GM18868 (cell line): ENCODE data around the gene DDX54.
A peak's percentile ranks its signal among the peaks of the same experiment; 100 is the strongest.

Experiments used
- ATAC-seq: cut with Tn5 transposase; IDR thresholded peaks from one replicate; pipeline ENCODE4 v1.9.1; 2021; ENCODE audit warnings: mild to moderate bottlenecking, moderate library complexity; ENCODE audit not compliant: unreplicated experiment

The DDX54 gene

DNA sequence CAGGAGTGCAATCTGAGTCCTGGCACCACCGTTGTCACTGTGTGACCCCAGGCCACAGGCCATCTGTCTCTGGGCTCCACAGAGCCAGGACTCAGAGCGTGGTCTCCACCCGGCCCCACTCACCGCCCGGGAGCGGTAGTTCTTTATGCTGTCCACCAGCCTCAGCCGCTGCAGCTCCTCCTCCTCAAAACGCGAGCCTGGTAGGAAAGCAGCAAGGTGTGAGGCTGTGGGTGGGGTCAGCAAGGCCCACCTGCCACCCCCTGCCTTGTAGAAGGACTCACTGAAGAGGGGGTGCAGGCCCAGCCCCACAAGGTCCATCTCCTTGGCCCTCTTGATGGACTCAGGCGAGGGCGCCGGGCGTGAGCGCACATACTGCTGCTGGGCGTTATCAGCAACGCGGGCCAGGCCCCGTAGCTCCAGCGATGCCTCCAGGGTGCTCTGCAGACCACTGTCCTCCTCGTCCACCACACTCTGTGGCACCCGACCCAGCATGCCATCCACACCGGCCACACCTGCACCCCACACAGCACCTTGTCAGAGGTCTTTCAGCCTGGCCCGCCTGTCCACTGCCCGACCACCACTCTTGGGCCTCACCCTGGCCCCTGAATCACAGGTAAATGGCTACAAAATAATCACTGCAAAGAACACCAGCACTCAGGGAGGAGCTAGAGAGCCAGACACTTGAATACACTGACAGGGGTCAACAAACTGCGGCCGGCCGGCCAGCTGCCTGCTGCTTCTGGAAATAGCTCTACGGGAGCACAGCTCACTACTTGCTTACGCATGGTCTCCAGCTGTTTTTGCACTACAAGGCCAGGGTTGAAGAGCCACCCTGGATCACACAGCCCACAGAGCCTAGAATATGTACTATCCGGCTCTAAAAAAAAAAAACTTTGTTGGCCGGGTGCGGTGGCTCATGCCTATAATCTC is 19.5 kb downstream of the DDX54 start:
- no peak for ATAC-seq

DNA sequence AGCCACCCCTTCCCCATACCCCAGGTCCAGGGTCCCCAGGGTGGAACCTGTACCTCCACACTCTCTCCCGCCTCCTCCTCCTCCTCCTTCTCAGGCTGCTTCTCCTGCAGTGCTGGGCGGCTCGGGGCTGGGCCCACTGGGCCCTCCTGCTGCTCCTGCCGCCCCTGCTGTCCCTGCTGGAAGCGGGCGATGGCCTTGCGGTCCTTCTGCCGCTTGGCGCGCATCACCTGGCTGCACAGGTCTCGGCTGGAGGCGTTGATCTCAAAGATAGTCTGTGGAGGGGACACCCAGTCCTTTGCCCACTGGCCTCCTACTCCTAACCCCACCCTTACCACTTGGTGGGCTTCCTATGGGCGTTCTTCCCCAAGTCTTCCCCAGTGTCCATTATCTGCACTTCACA is 21.3 kb downstream of the DDX54 start:
- no peak for ATAC-seq

DNA sequence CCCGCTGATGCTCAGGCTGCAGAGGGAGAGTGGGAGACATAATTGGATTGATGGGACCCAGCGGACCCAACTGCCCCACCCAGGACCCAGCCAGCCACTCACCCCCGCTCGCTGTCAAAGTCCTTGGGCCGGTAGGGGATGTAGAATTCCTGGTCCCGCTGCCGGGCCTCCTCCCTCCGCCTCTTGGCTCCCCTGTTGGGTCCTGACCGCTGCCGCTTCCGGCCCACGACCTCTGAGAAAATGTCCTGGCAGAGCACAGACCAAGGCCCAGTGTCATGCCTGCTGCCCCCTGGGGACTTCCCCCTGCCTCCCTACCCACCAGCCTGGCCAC is 22.3 kb downstream of the DDX54 start:
- ATAC-seq = no peak

DNA sequence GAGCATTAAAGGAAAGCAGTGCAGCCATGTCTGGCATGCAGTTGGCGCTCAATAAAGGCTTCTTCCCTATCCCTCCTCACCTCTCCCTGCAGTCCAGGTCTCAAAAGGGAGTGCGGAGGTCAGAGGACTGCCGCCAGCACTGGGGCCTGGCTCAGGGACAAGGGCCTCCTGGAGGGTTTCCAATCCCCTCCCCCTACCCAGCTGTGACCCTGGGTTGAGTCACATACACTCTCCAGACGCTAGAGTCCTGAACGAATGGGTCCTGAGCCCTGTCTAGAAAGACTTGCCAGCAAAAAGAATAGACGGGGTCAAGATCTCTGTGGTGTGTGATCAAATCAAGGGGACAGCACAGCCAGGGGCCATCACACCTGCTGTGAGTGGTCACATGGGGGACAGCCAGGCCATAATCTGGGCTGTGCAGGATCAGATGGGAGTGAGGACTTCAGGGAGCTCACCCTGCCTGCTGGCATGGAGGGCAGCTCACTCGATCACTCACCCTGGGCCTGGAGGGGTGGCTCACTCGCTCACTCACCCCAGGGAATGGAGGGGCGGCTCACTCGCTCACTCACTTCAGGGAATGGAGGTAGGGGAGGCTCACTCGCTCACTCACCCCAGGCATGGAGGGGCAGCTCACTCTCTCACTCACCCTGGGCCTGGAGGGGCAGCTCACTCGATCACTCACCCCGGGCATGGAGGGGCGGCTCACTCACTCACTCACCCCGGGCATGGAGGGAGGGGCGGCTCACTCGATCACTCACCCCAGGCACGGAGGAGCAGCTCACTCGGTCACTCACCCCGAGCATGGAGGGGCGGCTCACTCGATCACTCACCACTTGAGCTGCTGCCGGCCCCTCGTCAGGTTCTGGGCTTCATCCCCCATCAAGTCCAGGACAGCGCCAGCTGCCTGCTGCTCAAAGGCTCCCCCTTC is 22.9 kb downstream of the DDX54 start:
- ATAC-seq = no peak

DNA sequence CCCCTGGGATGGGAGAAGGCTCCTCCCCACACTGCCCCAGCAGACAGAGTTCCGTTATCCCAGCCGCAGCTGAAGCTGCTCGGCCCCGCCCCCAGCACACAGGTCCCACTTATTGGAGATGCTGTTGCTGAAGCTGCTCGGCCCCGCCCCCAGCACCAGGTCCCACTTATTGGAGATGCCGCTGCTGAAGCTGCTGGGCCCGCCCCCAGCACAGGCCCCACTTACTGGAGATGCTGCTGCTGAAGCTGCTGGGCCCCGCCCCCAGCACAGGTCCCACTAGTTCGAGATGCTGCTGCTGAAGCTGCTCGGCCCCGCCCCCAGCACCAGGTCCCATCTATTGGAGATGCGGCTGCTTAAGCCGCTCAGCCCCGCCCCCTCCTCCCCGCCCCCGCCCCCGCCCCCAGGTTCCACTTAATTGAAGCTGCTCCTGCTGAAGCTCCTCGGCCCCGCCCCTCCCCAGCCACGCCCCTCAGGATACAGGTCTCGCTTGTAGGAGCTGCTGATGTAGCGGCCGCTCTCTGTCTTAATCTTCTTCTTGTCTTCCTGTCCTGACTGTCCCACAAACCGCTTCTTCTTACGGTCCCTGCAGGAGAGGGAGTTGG is 23.8 kb downstream of the DDX54 start:
- ATAC-seq = no peak

DNA sequence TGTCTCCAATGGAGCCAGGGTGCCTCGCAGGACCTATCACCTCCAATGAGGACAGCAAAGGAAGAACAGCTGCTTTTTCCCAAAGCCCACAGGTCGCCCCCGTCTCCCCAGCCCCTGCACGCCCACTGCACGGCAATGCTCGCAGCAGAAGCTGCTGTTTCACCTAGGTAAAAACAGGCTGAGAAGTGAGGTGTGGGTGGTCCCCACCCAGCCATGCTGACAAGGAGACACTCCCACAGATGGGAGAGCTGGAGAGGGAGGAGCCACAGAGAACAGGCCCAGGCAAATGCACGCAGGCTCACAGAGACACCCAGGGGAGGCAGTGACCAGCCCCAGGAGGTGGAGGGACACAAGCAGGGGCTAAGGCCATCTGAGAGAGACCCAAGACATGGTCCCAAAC is 25.3 kb downstream of the DDX54 start:
- ATAC-seq = no peak

DNA sequence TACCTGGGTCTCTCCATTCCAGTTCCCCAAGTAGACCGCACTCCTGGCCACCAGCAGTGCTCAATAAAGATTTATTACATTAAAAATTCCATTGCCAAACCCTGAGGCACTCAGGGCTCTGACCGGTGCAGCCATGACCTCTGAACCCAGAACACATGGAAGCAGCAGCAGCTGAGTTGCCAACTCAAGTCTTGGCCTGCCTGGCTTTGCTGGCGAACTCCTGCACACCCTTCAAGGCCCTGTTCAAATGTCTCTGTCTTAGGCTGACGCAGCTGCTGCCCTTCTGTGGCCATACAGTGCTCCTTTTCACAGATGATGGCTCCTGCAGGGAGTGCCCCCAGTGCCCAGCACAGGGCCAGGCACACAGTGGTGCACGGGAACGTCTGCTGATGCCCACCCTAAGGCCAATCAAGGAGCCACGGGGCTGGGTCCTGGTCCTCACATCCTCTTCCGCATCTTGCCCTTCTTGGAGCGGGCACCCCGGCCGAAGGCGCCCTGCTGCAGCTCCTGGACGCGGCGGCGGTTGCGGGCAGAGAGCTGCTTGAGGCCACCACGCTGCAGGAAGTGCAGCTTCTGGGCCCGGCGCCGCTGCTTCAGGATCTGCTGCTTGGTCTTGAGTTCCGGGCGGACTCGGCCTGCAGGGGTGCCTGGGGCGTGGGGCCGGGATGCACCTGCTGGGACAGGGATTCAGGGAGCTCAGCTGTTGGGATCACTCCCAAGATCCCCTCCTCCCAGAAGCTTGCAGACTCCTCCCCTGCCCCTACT is 26.7 kb downstream of the DDX54 start:
- no peak for ATAC-seq

DNA sequence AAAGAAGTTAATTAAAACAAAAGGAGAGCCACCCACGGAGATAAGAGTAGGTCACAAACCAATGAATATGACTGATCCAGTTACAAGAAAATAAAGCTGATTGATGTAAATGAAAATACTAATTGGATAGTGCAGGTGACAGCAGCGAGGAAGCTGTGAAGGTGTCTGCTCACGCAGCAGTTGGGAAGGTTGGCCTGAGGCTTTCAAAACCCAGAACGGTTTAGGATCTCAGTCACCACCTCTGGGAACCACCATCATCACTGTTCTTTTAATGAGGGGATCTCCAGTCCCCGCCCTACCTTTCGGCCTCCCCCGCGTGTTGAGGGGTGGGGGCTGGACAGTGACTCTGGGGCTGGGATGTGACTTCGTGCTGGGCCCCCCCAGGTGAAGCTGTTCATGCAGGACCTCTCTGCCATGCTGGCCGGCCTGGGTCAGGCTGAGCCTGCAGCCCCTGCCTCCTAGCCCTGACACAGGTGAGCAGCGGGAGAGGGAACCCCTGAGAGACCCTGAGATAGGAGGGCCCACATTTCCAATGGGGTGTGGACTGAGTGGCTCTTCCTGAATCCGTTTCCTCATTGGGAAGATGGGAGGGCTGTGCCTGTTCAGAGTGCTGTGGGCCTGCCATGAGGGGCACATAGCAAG is 27.9 kb downstream of the DDX54 start:
- ATAC-seq = no peak

DNA sequence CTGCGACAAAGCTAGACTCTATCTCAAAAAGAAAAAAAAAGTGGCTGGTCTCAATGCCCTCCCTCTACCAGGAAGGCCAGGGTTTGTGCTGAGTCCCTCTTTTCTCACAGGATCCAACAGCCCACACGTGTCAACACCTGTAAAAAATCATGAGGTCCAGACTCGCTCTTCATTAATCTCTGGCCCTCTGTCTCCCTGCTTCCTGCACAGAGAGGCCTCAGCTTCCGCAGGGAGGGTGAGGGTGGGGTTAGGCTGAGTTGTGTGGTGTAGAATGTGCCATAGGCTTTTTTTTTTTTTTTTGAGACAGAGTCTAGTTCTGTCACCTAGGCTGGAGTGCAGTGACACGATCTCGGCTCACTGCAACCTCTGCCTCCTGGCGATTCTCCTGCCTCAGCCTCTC is 29.6 kb downstream of the DDX54 start:
- ATAC-seq = no peak

DNA sequence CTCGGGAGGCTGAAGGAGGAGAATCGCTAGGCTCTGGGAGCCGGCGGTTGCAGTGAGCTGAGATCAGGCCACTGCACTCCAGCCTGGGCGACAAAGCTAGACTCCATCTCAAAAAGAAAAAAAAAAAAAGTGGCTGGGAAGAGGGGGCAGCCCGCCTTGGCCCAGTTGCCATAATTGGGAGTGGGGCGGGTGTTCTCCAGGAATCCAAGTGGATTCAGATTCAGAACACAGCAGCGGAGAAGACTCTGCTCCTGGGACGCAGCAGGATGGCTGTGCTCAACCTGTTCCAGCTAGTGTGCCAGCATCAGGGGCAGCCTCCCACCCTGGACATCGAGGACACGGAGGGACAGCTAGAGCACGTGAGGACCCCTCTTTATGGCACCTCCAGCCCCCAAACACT is 30.2 kb downstream of the DDX54 start:
- ATAC-seq = no peak

DNA sequence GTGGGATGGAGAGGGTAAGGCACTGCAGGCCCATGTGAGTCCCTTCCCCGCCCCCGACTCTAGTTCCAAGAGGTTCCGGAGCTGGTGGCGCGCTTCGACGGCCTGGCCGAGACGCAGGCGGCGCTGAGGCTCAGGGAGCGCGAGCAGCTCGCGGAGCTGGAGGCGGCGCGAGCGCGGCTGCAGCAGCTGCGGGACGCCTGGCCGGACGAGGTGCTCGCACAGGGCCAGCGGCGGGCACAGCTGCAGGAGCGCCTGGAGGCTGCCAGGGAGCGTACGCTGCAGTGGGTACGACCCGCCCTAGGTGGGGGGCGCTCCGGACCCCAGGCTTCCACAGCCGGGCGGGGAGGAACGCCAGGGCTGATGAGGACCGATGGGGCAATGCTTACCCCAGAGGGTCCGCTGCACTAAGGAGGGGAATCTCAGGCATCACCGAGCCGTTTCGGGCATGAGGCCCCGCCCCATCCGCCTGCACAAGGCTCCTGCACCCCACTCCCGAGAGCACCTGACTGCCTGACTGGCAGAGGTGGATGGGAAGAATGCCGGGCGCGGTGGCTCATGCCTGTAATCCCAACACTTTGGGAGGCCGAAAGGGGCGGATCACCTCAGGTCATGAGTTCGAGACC is 30.8 kb downstream of the DDX54 start:
- no peak for ATAC-seq

DNA sequence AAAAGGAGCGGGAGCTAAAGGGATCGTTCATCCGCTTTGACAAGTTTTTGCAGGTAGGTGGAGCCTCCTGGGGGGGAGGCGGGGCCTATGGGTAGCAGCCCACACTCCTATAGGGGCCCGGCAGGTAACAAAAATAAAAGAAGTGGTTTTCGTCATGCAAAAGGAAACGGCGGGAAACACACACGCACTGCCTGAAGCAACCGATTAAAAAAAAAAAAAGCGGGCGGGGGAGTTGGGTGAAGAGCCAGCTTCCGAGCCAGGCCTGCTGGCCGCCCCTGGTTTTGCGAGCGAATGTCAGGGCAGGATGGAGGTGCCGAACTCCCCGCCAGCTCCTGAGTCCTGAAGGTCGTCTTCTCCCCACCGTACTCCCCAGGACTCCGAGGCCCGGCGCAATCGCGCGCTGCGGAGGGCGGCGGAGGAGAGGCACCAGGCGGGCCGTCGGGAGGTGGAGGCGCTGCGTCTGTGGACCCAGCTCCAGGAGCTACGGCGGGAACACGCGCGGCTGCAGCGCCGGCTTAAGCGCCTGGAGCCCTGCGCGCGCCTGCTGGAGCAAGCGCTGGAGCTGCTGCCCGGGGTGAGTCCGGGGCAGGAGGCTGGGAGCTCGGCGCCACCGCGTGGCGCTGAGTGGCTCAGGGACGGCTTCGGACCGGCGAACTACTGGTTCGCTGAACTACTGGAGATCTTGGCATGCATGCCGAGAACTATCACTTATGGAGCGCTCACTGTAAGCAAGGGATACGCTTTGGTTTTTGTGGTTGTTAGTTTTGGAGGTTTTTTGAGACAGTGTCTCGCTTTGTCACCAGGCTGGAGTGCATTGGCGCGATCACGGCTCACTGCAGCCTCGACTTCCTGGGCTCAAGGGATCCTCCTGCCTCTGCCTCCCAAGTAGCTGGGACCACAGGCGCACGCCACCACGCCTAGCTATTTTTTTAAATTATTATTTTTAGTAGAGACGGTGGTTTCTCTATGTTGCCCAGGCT is 32.2 kb downstream of the DDX54 start:
- ATAC-seq = peak; percentile 63

DNA sequence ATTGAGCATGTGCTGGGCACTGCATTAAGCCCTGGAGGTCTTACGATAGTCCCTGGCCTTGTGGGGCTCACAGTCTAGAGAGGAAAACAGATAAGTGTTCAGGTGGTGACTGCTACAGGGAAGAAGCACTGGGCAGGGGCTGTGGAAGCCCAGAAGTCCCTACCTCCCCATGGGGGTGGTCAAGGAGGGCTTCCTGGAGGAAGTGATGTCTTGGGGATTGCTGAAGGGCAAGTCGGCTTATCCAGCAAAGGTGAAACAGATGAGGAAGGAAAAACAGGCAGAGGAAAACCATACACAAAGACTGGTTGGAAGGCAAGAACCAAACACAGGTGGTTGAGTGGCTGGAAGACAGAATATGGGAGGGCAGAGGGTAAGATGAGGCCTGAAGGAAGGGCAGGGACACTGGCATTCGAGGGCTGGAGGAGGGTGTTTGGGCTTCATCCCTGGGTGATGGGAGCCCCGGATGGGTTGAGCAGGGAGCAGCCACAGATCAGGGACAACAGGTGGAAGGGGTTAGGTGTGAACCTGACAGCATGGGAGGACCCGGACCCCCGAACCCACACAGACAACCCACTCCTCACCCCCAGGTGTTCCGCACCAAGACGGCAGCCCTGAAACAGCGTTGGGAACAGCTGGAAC is 33.0 kb downstream of the DDX54 start:
- ATAC-seq = no peak

DNA sequence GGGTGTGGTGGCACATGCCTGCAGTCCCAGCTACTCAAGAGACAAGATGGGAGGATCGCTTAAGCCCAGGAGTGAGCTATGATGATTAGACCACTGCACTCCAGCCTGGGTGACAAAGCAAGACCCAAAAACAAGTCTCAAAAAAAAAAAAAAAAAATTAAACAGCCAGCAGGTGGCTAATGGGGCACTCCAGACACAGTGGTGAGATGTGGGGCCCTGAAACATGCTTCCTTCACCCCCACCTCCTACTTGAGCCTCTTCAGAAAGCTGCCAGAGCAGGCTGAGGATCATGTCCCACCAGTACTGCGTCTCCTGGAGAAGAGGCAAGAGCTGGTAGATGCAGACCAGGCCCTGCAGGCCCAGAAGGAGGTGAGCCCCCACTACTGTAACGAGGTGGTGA is 33.6 kb downstream of the DDX54 start:
- ATAC-seq = no peak

DNA sequence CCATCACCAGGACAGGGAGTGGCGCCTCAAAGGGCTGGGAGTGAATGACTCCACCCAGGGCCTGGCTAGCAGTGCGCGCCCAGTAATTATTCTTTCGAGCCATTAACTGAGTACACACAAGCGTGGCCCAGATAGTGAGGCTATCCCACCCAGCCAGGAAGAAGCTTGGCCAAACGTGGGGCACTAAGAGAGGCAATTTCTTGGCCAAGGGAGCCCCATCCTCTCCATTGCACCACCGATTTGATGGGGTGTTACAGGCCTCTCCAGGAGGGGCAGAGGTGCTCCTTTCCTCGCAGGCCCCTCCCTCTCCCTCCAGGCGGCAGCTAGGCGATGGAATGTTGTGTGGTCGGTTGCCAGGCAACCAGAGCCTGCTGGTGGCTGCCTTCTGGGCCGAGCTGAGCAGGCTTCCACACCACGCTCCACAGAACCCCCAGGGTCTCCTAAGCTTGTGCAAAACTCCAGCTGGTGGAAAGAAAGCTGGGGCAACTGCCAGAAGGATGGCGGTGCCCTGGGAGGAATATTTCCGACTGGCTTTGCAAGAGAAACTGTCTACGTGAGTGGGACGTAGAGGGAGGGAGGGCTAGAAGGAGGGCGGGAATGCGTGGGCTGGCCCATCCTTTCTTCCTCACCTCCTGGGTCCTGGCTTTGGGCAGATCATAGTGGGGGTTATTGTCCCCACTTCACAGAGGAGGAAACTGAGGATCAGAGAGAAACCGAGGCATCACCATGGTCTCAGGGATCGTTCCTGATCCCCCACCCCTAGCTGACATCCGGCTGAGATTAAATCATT is 35.7 kb downstream of the DDX54 start, which contains the start of gene CFAP73:
CFAP73 (plus strand) TSS at position 364 of the 790 bp plus-strand sequence; CDS start at position 498, 134 bp downstream.
- ATAC-seq = no peak

DNA sequence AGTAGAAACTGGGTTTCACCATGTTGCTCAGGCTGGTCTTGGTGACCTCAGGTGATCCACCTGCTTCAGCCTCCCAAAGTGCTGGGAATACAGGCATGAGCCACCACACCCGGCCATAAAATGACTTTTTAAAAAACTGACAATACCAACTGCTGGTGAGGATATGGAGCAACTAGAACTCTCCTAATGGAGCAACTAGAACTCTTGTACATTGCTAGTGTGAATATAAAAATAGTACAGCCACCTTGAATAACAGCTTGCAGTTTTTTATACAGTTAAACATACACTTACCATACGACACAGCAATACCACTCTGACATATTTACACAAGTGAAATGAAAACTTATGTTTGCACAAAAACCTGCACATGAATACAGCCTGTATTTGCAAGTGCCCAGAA is 38.3 kb downstream of the DDX54 start:
- no peak for ATAC-seq
